ENCODE measurements around the gene FBP2.

DNA sequence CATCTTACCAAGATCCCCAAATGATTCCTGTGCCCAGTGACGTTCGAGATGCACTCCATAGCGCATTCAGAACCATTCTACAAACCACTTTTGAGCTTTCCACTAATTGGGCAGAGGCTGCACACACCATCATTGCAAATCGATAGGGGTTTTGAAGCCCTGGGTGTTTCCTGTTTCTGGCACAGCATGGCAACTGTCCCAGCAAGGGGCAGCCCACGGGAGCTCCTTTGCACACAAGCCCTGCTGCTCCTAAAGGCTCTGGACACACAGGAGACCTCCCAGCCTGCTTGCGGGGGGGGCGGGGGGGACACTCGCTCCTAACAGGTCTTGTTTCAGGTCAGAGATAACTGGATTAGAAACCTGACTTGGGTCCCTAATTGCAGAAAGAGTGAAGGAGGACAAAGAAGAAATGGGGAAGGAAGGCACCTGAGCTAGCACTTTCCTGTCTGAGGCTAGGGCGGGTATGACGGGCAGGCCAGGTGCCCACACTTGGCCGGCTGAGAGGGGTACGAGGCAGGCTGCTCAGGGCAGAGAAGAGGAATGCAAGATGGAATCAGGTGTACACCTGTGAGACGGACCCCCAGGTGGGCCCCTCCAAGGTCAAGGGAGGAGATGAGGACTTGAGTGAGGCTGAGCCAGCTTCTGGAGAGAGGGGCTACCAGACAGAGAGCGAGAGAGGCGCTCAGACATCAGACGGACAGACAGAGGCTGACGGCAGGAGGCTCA lies 44.9 kb upstream of the FBP2 start:
- TF ChIP-seq POLR2AphosphoS5 (IDR thresholded peaks at IDR 0.05) (no peak), EP300 (IDR thresholded peaks at IDR 0.05) (no peak), POLR2A (IDR thresholded peaks at IDR 0.05; ENCODE audit: low read depth) (no peak)
- TF ChIP-seq, protein P1, sequence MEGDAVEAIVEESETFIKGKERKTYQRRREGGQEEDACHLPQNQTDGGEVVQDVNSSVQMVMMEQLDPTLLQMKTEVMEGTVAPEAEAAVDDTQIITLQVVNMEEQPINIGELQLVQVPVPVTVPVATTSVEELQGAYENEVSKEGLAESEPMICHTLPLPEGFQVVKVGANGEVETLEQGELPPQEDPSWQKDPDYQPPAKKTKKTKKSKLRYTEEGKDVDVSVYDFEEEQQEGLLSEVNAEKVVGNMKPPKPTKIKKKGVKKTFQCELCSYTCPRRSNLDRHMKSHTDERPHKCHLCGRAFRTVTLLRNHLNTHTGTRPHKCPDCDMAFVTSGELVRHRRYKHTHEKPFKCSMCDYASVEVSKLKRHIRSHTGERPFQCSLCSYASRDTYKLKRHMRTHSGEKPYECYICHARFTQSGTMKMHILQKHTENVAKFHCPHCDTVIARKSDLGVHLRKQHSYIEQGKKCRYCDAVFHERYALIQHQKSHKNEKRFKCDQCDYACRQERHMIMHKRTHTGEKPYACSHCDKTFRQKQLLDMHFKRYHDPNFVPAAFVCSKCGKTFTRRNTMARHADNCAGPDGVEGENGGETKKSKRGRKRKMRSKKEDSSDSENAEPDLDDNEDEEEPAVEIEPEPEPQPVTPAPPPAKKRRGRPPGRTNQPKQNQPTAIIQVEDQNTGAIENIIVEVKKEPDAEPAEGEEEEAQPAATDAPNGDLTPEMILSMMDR (IDR thresholded peaks at IDR 0.05) = no peak

Measured in esophagus muscularis mucosa (tissue), 4 donors.